Stimulated activated CD4-positive, alpha-beta T cell treated with anti-CD3 and anti-CD28 coated beads, Interleukin-12 subunit alpha, Interleukin-12 subunit beta, amount 100 ng/mL, for 24 hours (primary cell): Measurements from ENCODE around the gene TFEC.
"Not testable (repeated sequence)": the region's sequence is repeated elsewhere in the genome, so short reads cannot be mapped to it uniquely, and the experiment has no call there.

Experiments
- DNase-seq, 2 experiments: peaks; one replicate each; pipeline ENCODE4 v3.0.0-alpha.2; 2020; ENCODE audit warnings: low read depth in 2 of 2

Gene TFEC

DNA sequence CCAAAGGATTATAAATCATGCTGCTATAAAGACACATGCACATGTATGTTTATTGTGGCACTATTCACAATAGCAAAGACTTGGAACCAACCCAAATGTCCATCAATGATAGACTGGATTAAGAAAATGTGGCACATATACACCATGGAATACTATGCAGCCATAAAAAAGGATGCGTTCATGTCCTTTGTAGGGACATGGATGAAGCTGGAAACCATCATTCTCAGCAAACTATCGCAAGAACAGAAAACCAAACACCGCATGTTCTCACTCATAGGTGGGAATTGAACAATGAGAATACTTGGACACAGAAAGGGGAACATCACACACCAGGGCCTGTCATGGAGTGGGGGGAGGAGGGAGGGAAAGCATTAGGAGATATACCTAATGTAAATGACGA is 100.4 kb downstream of the TFEC start:
- DNase-seq, result not testable (repeated sequence)

GRCh38 chr7:115929736-115930135 is 100.8 kb downstream of the TFEC start:
- DNase-seq, result not testable (repeated sequence)

DNA sequence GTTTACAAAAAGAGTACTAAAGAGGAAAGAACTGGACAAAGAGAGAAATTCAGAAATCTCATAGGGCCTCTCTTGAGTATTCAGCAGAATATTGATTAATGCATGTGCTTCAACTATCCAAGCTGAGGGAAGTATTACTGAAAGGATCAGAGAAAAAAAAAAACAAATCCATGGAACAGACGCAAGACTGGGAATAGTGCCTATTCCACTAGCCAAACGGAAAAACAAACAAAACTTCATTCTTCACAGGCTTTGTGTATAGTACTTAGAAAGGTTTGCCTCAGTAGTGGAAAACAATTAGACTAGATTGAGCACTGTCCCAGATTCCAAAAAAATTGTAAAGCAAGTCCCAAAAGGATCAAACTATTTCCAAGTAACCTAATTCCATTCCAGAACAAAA is 106.2 kb downstream of the TFEC start:
- no peak for DNase-seq

- DNase-seq, result no peak
These were observed 110.2 kb downstream of the TFEC start for GRCh38 chr7:115920367-115920766.

DNA sequence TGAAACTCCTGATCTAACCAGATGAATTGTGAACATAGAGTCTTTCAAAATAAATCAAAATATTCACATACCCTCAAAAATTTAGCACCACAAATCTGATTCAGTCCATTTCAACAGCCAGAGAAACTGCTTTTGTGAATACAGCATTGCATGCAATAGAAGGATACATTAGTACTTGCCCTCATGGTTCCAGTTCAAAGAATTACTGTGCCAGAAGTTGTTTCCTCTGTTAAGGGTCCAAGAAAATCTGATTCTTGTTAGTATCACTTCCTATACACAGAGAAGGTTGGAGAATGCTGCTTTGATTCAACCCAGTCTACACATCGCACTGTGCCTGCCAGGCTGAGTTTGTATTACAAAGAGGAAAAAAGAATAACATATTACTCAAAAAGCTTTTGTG is 115.6 kb downstream of the TFEC start:
- DNase-seq, result no peak

- no peak for DNase-seq
These were observed 119.1 kb downstream of the TFEC start for GRCh38 chr7:115911465-115911864.

GRCh38 chr7:115910541-115911164 is 119.9 kb downstream of the TFEC start:
- no peak for DNase-seq

- DNase-seq, result no peak
These were observed 123.8 kb downstream of the TFEC start for GRCh38 chr7:115906731-115907130.

GRCh38 chr7:115889669-115889984 is 140.9 kb downstream of the TFEC start:
- no peak for DNase-seq

GRCh38 chr7:115888981-115889668 is 141.4 kb downstream of the TFEC start:
- DNase-seq, result no peak

DNA sequence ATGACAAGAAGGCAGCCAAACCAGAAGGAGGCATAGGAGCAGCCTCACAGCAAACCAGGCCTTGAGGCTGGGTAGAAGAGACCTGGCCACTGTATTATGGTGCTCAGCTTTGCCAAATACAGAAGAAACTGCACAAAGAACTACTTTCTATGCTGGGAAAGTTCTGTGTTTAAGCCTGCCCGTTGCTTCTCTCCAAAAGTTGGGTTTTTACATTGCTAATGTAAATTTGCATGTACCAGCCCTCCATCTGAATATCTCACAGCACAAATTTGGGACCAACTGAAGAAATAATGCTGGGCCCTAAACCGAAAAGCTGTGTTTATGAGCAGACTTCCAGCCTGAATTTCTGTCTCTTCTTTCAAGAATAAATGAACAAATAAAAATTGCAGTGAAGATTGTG is 145.0 kb downstream of the TFEC start:
- no peak for DNase-seq
